Activated CD8-positive, alpha-beta memory T cell treated with anti-CD3 and anti-CD28 coated beads, Interleukin-2, amount 10 ng/mL, durations not matched to agents 7 days and 5 days (primary cell): ENCODE data around the gene WDFY4. TPM values are rescaled to one million over a fixed set of nuclear protein-coding genes. Genes with fewer than 3 reads are reported as not detected.
A peak's percentile ranks its signal among the peaks of the same experiment; 100 is the strongest.

ENCODE experiments used
- ATAC-seq: fragments of 150-1000 bp; cut with Tn5 transposase; one replicate; pipeline ENCODE4 v1.10.0; 2021; ENCODE audit warnings: moderate library complexity
- CTCF ChIA-PET: fragments of 350-600 bp; sonication (Branson Sonifier 250); formaldehyde crosslinking; loops from one replicate; lab custom pipeline; 2021; ENCODE audit warnings: antibody characterized with exemption; lab: Charles Lee
- DNase-seq: peaks from one replicate; pipeline ENCODE4 v3.0.0-alpha.2; 2020
- H3K27ac Mint-ChIP-seq: one replicate; pipeline ENCODE4 v1.8.0; 2021; ENCODE audit warnings: mild to moderate bottlenecking, mixed read lengths
- H3K27me3 Mint-ChIP-seq: one replicate; pipeline ENCODE4 v1.8.0; 2021; ENCODE audit warnings: mixed read lengths
- H3K36me3 Mint-ChIP-seq: one replicate; pipeline ENCODE4 v1.8.0; 2021; ENCODE audit warnings: mild to moderate bottlenecking, mixed read lengths
- H3K4me1 Mint-ChIP-seq: one replicate; pipeline ENCODE4 v1.8.0; 2021; ENCODE audit warnings: mixed read lengths
- H3K4me3 Mint-ChIP-seq: one replicate; pipeline ENCODE4 v1.8.0; 2021; ENCODE audit warnings: mild to moderate bottlenecking, moderate library complexity, mixed read lengths
- H3K9me3 Mint-ChIP-seq: one replicate; pipeline ENCODE4 v1.8.0; 2022; ENCODE audit warnings: low read depth, mixed read lengths
- total RNA-seq, 2 experiments: library from RNA; stranded (reverse); gene quantifications; one replicate each; pipeline ENCODE4 v1.2.3, GENCODE V29; 2021

The WDFY4 gene
- total RNA-seq, 2 experiments from 2014 or later, result 0.06 TPM; not detected in 1

- peaks cover 19% of the 10 kb centered on the region for H3K27me3 Mint-ChIP-seq
- H3K36me3 Mint-ChIP-seq, result no peaks in the 10 kb centered on the region
- H3K4me1 Mint-ChIP-seq, result no peaks in the 10 kb centered on the region
- H3K9me3 Mint-ChIP-seq, result no peaks in the 10 kb centered on the region
- CTCF ChIA-PET, result no interaction called here
- H3K4me3 Mint-ChIP-seq, result no peak overlapping the region
- ATAC-seq (no peak), DNase-seq (no peak)
- H3K27ac Mint-ChIP-seq, result no peak overlapping the region
Measured at GRCh38 chr10:48784031-48784430, 99.4 kb downstream of the WDFY4 start.

DNA sequence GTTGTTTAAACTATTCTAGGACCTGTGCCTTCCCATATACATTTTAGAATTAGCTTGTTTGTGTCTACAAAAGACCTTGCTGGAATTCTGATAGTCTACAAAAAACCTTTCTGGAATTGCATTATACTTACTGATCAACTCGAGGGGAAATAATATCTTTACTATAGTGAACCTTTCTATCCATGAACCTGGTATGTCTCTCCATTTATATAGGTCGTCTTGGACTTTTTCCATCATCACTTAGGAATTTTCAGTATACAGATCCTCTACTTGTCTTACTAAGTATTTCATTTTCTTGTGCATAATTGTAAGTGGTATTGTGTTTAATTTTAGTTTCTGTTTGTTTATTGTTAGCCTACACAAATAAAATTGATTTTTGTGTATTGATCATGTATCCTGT is 101.1 kb downstream of the WDFY4 start:
- Mint-ChIP-seq H3K27ac (no peak overlapping the region), H3K27me3 (peaks cover 30% of the 10 kb centered on the region), H3K36me3 (no peaks in the 10 kb centered on the region), H3K4me3 (no peak overlapping the region), H3K9me3 (no peaks in the 10 kb centered on the region), H3K4me1 (no peaks in the 10 kb centered on the region)
- ATAC-seq (no peak), DNase-seq (no peak)
- CTCF ChIA-PET, result no interaction called here

DNA sequence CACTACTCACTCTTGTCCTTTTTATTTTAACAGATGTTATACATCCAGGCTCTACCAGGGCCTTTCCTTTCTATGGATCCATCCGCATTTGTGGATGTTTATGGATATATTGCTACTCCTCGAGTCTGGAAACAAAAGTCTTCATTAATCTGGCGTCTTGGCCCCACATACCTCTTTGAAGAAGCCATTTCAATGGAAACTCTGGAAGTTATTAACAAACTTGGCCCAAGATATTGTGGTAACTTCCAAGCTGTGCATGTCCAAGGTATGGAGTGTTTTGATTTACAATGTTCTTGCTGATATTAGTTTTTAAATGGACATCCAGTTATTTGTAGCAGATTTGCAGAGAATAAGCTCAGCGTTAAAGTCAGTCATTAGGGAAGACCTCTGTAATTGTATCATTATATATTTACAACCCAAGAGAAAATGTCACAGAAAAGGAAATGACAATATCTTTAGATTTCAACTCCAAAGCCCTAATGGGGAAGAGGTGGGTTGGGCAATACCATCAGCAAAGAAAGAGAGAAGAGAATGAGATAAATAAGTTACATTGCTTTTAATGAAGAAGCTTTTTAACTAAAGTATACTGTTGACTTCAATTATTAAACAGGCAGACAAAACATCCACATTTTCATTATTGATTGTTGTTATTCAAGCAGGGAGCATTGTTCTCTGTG is 102.1 kb downstream of the WDFY4 start:
- ATAC-seq, result no peak
- H3K27me3 Mint-ChIP-seq, result peaks cover 30% of the 10 kb centered on the region
- H3K27ac Mint-ChIP-seq, result no peak overlapping the region
- H3K36me3 Mint-ChIP-seq, result no peaks in the 10 kb centered on the region
- DNase-seq, result no peak
- no peak overlapping the region for H3K4me3 Mint-ChIP-seq
- no peaks in the 10 kb centered on the region for H3K9me3 Mint-ChIP-seq
- H3K4me1 Mint-ChIP-seq, result peaks cover 8% of the 10 kb centered on the region
- CTCF ChIA-PET, result no interaction called here

DNA sequence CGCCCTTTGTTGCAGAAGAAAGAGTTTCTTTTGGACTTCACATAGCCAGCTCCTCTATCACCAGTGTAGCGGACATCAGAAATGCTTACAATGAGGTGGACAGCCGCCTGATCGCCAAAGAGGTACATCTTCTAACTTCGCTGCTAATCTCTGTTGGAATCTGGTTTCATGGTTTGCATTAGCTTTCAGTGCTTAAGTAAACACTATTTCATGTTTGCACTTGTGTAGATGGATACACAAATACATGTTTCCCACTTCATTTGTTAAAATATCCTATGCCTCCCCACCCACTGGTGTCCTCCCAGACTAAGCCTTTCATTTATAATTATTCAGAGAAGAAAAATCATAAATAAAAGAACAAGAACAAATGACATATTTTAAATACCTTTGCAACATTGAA is 103.9 kb downstream of the WDFY4 start:
- H3K36me3 Mint-ChIP-seq, result no peaks in the 10 kb centered on the region
- no peak overlapping the region for H3K4me3 Mint-ChIP-seq
- ATAC-seq, result no peak
- H3K27ac Mint-ChIP-seq, result no peak overlapping the region
- CTCF ChIA-PET, result interaction anchor here (0.9 kb wide), 1 partner anchor 132 kb away, joined by 4 read pairs; no protein-coding TSS in a partner anchor
- H3K27me3 Mint-ChIP-seq, result peaks cover 24% of the 10 kb centered on the region
- no peak for DNase-seq
- no peaks in the 10 kb centered on the region for H3K9me3 Mint-ChIP-seq
- peaks cover 13% of the 10 kb centered on the region for H3K4me1 Mint-ChIP-seq

DNA sequence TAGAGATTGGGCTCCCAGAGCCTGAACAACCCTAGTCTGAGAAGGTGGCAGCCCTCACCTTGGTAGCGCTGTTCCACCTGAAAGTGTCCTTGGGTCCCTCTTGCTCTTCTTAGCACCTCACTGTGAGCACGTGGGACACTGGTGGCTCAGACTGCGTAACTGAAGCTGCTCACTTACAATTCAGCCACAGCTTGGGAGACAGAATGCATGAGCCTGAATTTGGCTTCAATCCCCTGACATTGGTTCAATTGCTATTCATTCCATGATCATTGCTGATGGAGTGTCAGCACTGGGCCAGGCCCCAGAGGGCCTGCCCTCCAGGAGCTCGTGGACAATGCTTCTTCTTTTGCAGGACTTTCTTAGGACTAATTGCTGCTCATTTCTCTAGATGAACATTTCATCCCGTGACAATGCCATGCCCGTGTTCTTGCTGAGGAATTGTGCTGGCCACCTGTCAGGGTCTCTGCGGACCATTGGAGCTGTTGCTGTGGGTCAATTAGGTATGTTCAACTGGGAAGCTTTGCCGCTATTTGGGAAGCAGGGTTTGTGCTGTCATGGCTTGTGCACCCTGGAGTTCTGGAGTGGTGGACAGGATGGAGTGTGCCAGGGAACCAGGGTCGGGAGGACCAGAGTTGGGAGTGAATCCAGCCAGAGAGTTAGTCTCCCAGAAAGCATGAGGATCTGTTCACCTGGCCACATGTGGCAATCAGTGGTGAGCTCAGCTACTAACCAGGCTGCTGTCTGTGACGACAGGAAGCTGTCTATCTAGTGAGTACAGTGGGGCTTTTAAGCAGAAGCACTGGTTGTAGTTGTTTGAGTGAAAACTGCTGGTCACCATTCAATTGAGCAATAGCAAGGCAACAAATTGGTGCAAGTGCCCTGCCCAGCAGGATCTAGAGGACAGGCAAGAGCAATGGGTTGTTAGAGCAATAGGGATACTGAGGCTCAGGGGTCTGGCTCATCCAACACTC is 105.1 kb downstream of the WDFY4 start:
- Mint-ChIP-seq H3K4me1 (peaks cover 13% of the 10 kb centered on the region), H3K27me3 (peaks cover 24% of the 10 kb centered on the region), H3K9me3 (no peaks in the 10 kb centered on the region), H3K36me3 (no peaks in the 10 kb centered on the region), H3K27ac (no peak overlapping the region), H3K4me3 (no peak overlapping the region)
- ATAC-seq, result no peak
- CTCF ChIA-PET, result interaction anchor here (0.9 kb wide), 1 partner anchor 133 kb away, joined by 4 read pairs; no protein-coding TSS in a partner anchor
- no peak for DNase-seq

GRCh38 chr10:48790457-48791044 is 105.9 kb downstream of the WDFY4 start:
- DNase-seq (no peak), ATAC-seq (no peak)
- H3K27ac Mint-ChIP-seq, result no peak overlapping the region
- no peaks in the 10 kb centered on the region for H3K9me3 Mint-ChIP-seq
- H3K4me3 Mint-ChIP-seq, result no peak overlapping the region
- no peaks in the 10 kb centered on the region for H3K36me3 Mint-ChIP-seq
- CTCF ChIA-PET, result no interaction called here
- H3K4me1 Mint-ChIP-seq, result peaks cover 13% of the 10 kb centered on the region
- peaks cover 24% of the 10 kb centered on the region for H3K27me3 Mint-ChIP-seq

GRCh38 chr10:48791267-48791928 is 106.7 kb downstream of the WDFY4 start:
- peaks cover 24% of the 10 kb centered on the region for H3K27me3 Mint-ChIP-seq
- H3K9me3 Mint-ChIP-seq, result no peaks in the 10 kb centered on the region
- no peak for ATAC-seq
- peak; percentile 28 for DNase-seq
- H3K4me1 Mint-ChIP-seq, result peaks cover 13% of the 10 kb centered on the region
- H3K4me3 Mint-ChIP-seq, result no peak overlapping the region
- H3K27ac Mint-ChIP-seq, result no peak overlapping the region
- CTCF ChIA-PET, result no interaction called here
- H3K36me3 Mint-ChIP-seq, result no peaks in the 10 kb centered on the region

DNA sequence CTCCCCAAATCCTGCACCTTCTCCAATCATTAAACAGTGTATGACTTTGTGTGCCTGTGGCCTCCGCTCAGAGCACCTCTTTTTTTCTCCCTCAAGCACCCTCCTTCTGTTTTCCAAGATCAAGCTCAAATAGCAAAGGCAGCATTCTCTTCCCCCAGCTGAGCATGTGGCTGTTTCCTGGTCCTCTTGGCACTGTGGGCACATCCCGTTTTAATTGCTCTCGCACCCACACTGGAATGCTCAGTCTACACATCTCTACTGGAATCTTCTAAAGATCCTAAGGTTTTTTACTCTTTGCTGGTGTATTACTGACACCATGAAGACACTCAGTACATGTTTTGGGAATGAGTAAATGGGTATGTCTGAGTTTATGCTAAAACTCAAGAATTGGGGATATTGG is 107.4 kb downstream of the WDFY4 start:
- no peak overlapping the region for H3K27ac Mint-ChIP-seq
- no peak overlapping the region for H3K4me3 Mint-ChIP-seq
- H3K36me3 Mint-ChIP-seq, result no peaks in the 10 kb centered on the region
- peaks cover 22% of the 10 kb centered on the region for H3K27me3 Mint-ChIP-seq
- DNase-seq, result peak; percentile 8
- H3K9me3 Mint-ChIP-seq, result no peaks in the 10 kb centered on the region
- H3K4me1 Mint-ChIP-seq, result peaks cover 13% of the 10 kb centered on the region
- CTCF ChIA-PET, result no interaction called here
- ATAC-seq, result no peak

GRCh38 chr10:48792687-48793096 is 108.0 kb downstream of the WDFY4 start:
- CTCF ChIA-PET, result no interaction called here
- Mint-ChIP-seq H3K27me3 (peaks cover 20% of the 10 kb centered on the region), H3K36me3 (no peaks in the 10 kb centered on the region), H3K4me1 (peaks cover 13% of the 10 kb centered on the region), H3K9me3 (no peaks in the 10 kb centered on the region), H3K27ac (peak overlapping the region; percentile 62), H3K4me3 (no peak overlapping the region)
- ATAC-seq (peak; percentile 64), DNase-seq (peak; percentile 50)

DNA sequence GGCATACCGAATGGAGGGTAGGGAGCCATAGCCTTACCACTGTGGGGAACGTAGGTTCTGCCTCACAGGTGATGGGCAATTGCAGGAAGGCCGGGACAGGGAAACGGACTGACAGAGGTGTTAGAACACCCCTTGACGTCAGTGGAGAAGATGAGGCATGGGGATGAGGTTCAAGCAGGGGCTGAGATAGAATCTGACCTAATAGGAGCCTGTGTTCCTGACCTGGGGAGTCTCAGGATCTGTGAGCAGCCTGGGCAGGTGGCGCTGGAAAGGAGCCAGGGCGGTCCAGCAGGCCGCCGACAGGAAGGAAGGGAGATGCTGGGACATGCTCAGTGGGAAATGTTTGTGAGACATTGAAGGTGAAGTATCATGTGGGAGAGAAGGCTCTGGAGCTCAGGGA is 109.4 kb downstream of the WDFY4 start:
- Mint-ChIP-seq H3K36me3 (no peaks in the 10 kb centered on the region), H3K4me1 (peaks cover 14% of the 10 kb centered on the region), H3K4me3 (no peak overlapping the region), H3K27ac (no peak overlapping the region), H3K27me3 (peaks cover 18% of the 10 kb centered on the region), H3K9me3 (no peaks in the 10 kb centered on the region)
- CTCF ChIA-PET, result no interaction called here
- DNase-seq, result peak; percentile 16
- ATAC-seq, result no peak

DNA sequence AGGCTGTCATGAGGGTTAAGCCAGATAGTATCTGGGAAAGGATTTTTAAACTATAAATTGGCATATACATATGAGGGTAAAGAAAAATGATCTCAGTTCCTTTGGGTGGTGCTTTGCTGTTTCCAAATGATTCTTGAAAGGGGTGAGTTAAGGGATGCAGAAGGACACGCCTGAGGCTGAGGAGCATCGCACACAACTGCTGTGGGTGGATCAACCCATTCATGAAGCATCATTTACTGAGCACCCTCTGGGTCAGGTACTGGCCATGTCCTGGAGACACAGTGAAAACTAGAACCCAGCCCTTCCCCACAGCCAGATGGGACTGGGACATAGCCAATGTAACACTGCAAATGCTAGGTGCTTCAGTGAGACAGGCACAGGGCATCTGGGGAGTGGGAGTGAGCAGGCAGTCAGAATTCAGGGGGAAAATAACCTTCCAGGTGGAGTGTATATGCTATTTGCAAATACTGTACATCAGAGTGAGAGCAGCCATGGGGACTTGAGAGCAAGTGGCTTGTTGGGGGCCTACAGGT is 112.1 kb downstream of the WDFY4 start:
- H3K4me3 Mint-ChIP-seq, result no peak overlapping the region
- peaks cover 5% of the 10 kb centered on the region for H3K9me3 Mint-ChIP-seq
- CTCF ChIA-PET, result no interaction called here
- peaks cover 28% of the 10 kb centered on the region for H3K4me1 Mint-ChIP-seq
- ATAC-seq (no peak), DNase-seq (peak; percentile 35)
- H3K27me3 Mint-ChIP-seq, result peaks cover 8% of the 10 kb centered on the region
- peaks cover 9% of the 10 kb centered on the region for H3K36me3 Mint-ChIP-seq
- H3K27ac Mint-ChIP-seq, result no peak overlapping the region

- Mint-ChIP-seq H3K27me3 (peaks cover 8% of the 10 kb centered on the region), H3K36me3 (peaks cover 9% of the 10 kb centered on the region), H3K9me3 (peaks cover 5% of the 10 kb centered on the region), H3K27ac (no peak overlapping the region), H3K4me1 (peaks cover 34% of the 10 kb centered on the region), H3K4me3 (no peak overlapping the region)
- no peak for ATAC-seq
- DNase-seq, result no peak
- CTCF ChIA-PET, result no interaction called here
Measured at GRCh38 chr10:48797830-48798229, 113.2 kb downstream of the WDFY4 start.
